Trophoblast cell (in vitro differentiated cells and primary cell): ENCODE data around the gene SDHC.

ENCODE experiments used
- DNase-seq, 2 donors: peaks; one replicate each; pipeline ENCODE4 v3.0.0-alpha.2; 2016
- H2AFZ ChIP-seq: 2 replicates; pipeline ENCODE4 v1.6.1; 2013; ENCODE audit warnings: low read length, moderate library complexity, mild to moderate bottlenecking; ENCODE audit not compliant: insufficient read depth, poor library complexity
- H2AK5ac ChIP-seq: 2 replicates; pipeline ENCODE4 v1.6.1; 2013; ENCODE audit warnings: mild to moderate bottlenecking, low read length
- H2BK120ac ChIP-seq: 2 replicates; pipeline ENCODE4 v1.6.1; 2013; ENCODE audit warnings: low read length, mild to moderate bottlenecking, moderate library complexity; ENCODE audit not compliant: insufficient read depth, poor library complexity
- H2BK12ac ChIP-seq: 2 replicates; pipeline ENCODE4 v1.6.1; 2013; ENCODE audit warnings: mild to moderate bottlenecking, low read length, moderate library complexity
- H2BK5ac ChIP-seq: 2 replicates; pipeline ENCODE4 v1.6.1; 2013; ENCODE audit warnings: low read length, low read depth, moderate library complexity, mild to moderate bottlenecking; ENCODE audit not compliant: poor library complexity
- H3K14ac ChIP-seq: 2 replicates; pipeline ENCODE4 v1.6.1; 2013; ENCODE audit warnings: mild to moderate bottlenecking, low read length
- H3K18ac ChIP-seq: 2 replicates; pipeline ENCODE4 v1.6.1; 2013; ENCODE audit warnings: mild to moderate bottlenecking, low read length
- H3K23ac ChIP-seq: 2 replicates; pipeline ENCODE4 v1.6.1; 2013; ENCODE audit warnings: low read length
- H3K27ac ChIP-seq: 2 replicates; pipeline ENCODE4 v1.5.1; 2013; ENCODE audit warnings: low read depth, mild to moderate bottlenecking, inconsistent platforms, low read length, moderate library complexity
- H3K27me3 ChIP-seq: 2 replicates; pipeline ENCODE4 v1.6.1; 2013; ENCODE audit warnings: inconsistent platforms, mild to moderate bottlenecking, low read length, moderate library complexity; ENCODE audit not compliant: insufficient read depth
- H3K36me3 ChIP-seq, 2 experiments: 1 replicate in 1 of 2; 2 replicates in 1 of 2; pipeline ENCODE4 v1.6.1; 2013; ENCODE audit warnings: low read length in 2 of 2, mild to moderate bottlenecking in 2 of 2, moderate library complexity in 1 of 2; ENCODE audit not compliant: insufficient read depth in 2 of 2, control insufficient read depth in 1 of 2
- H3K4ac ChIP-seq: 2 replicates; pipeline ENCODE4 v1.6.1; 2013; ENCODE audit warnings: low read depth, mild to moderate bottlenecking, low read length, moderate library complexity
- H3K4me1 ChIP-seq, 2 experiments: 1 replicate in 1 of 2; 2 replicates in 1 of 2; pipeline ENCODE4 v1.6.1; 2013; ENCODE audit warnings: low read length in 2 of 2, mild to moderate bottlenecking in 2 of 2, moderate library complexity in 1 of 2; ENCODE audit not compliant: insufficient read depth in 2 of 2, control insufficient read depth in 1 of 2
- H3K4me2 ChIP-seq: 2 replicates; pipeline ENCODE4 v1.6.1; 2013; ENCODE audit warnings: inconsistent platforms, mild to moderate bottlenecking, low read length, moderate library complexity
- H3K4me3 ChIP-seq: 2 replicates; pipeline ENCODE4 v1.5.1; 2013; ENCODE audit warnings: mild to moderate bottlenecking, low read depth, low read length, inconsistent platforms
- H3K79me1 ChIP-seq: one replicate; pipeline ENCODE4 v1.6.1; 2013; ENCODE audit warnings: low read length
- H3K79me2 ChIP-seq: 2 replicates; pipeline ENCODE4 v1.6.1; 2013; ENCODE audit warnings: low read length, mild to moderate bottlenecking; ENCODE audit not compliant: control insufficient read depth, insufficient read depth, poor library complexity
- H3K9ac ChIP-seq: 2 replicates; pipeline ENCODE4 v1.6.1; 2013; ENCODE audit warnings: mild to moderate bottlenecking, low read length
- H3K9me3 ChIP-seq: 2 replicates; pipeline ENCODE4 v1.6.1; 2013; ENCODE audit warnings: low read depth, mild to moderate bottlenecking, control low read depth, inconsistent platforms, low read length; ENCODE audit not compliant: insufficient read depth
- H4K12ac ChIP-seq: 2 replicates; pipeline ENCODE4 v1.6.1; 2013; ENCODE audit warnings: low read depth, mild to moderate bottlenecking, low read length, moderate library complexity
- H4K8ac ChIP-seq: 2 replicates; pipeline ENCODE4 v1.6.1; 2013; ENCODE audit warnings: low read depth, mild to moderate bottlenecking, low read length, moderate library complexity
- H4K91ac ChIP-seq: one replicate; pipeline ENCODE4 v1.6.1; 2013; ENCODE audit warnings: low read depth, mild to moderate bottlenecking, low read length, moderate library complexity
- WGBS: extraction: QIAGEN DNeasy Blood & Tissue Kit; methylation state at CpG from one replicate; pipeline ENCODE4 v1.1.7; 2013; ENCODE audit warnings: missing lambda C conversion rate; ENCODE audit not compliant: insufficient read length, insufficient coverage; ENCODE audit errors: extremely low coverage; 5-methylcytosine and 5-hydroxymethylcytosine counted together

SDHC gene

DNA sequence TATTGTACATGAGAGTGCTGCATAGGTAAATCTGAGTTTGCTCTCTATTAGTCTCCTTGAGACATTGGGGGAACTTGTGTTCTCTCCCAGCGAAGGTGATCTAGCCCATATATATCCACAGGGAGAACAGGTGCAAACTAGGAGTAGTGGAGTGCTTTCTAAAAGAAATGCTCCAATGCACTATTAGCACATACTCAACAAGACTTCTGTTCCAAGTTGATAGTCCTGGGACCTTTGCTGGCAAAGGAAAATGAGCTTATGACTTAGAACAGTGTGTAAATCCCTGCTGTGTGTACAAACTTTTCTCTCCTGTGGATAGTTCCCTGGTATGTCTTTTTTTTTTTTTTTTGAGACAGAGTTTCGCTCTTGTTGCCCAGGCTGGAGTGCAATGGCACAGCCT is 28.0 kb downstream of the SDHC start:
- Histone ChIP-seq H3K4me2 (no peak overlapping the region), H3K27me3 (no peaks in the 10 kb centered on the region), H4K12ac (no peak overlapping the region), H3K4me1 (no peaks in the 10 kb centered on the region), H3K79me1 (no peaks in the 10 kb centered on the region), H3K4me3 (no peak overlapping the region), H3K27ac (no peak overlapping the region), H2AFZ (no peak overlapping the region), H4K91ac (no peak overlapping the region), H3K14ac (no peak overlapping the region), H3K9me3 (no peaks in the 10 kb centered on the region), H2BK12ac (no peak overlapping the region), H4K8ac (no peak overlapping the region), H2AK5ac (no peak overlapping the region), H3K9ac (no peak overlapping the region), H3K23ac (no peak overlapping the region), H3K18ac (no peak overlapping the region), H2BK120ac (no peak overlapping the region), H3K4ac (no peak overlapping the region), H3K36me3 (peaks cover 19 to 23% of the 10 kb centered on the region in 2 experiments), H3K79me2 (no peaks in the 10 kb centered on the region), H2BK5ac (no peak overlapping the region)
- WGBS = no CpG with 5 or more reads among the region's 2 CpGs
- no peak for DNase-seq

DNA sequence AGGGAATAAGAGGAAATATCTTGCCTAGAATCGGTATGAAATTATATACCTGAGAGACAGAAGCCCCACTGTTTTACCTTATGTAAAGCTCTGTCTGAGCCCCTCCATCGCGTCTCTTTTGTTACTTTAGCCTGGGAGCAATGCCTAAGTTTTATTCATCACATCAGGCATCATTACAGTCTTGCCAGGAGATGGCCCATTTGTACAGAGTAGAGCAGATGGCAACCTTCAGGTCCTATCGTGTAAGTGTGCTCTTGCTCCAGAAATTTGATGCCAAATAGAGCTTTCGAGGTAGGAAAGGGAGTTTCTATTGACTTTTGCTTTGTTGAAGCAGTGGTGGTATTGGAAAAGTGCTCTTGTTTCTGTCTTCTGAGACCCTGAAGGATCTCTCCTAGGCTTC is 28.6 kb downstream of the SDHC start:
- no peak overlapping the region for H3K9ac ChIP-seq
- no peak overlapping the region for H4K91ac ChIP-seq
- no CpG with 5 or more reads among the region's 5 CpGs for WGBS
- H4K12ac ChIP-seq = no peak overlapping the region
- H2AK5ac ChIP-seq = no peak overlapping the region
- no peak overlapping the region for H4K8ac ChIP-seq
- no peak overlapping the region for H3K4me2 ChIP-seq
- H3K27me3 ChIP-seq = no peaks in the 10 kb centered on the region
- H3K4ac ChIP-seq = no peak overlapping the region
- peaks cover 20 to 21% of the 10 kb centered on the region in 2 experiments for H3K36me3 ChIP-seq
- no peak overlapping the region for H3K18ac ChIP-seq
- no peak overlapping the region for H3K14ac ChIP-seq
- H2BK5ac ChIP-seq = no peak overlapping the region
- no peak overlapping the region for H3K4me3 ChIP-seq
- H3K79me2 ChIP-seq = no peaks in the 10 kb centered on the region
- no peak overlapping the region for H2BK120ac ChIP-seq
- H3K9me3 ChIP-seq = no peaks in the 10 kb centered on the region
- no peak overlapping the region for H3K23ac ChIP-seq
- H2AFZ ChIP-seq = no peak overlapping the region
- H2BK12ac ChIP-seq = no peak overlapping the region
- H3K4me1 ChIP-seq = no peaks in the 10 kb centered on the region
- no peaks in the 10 kb centered on the region for H3K79me1 ChIP-seq
- no peak for DNase-seq
- no peak overlapping the region for H3K27ac ChIP-seq

DNA sequence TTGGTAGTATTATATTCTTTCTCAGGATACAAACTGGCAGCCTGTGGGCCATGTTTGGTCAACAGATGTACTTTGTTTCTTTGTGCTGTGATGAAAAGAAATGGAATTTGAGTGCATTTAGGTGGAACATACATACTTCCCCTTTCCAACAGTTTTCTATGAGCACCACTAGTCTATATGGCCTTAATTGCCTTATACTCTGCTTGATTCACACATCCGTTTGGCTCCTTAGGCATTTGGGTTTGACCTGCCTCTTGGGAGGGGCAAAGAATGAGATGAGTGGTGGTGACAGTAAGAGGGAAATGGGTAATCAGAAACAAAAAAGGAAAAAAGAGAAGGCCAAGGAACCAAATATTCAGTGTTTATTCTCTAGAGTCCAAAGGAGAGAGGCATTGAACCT is 36.5 kb downstream of the SDHC start:
- no peak overlapping the region for H3K18ac ChIP-seq

GRCh38 chr1:161351482-161351881 is 37.3 kb downstream of the SDHC start:
- no peak for DNase-seq
- Histone ChIP-seq H3K18ac (no peak overlapping the region), H3K4me3 (no peak overlapping the region), H3K27me3 (no peaks in the 10 kb centered on the region), H3K4ac (no peak overlapping the region), H2BK12ac (no peak overlapping the region), H3K4me2 (no peak overlapping the region), H3K36me3 (peaks cover 6 to 9% of the 10 kb centered on the region in 2 experiments), H3K79me1 (no peaks in the 10 kb centered on the region), H4K91ac (no peak overlapping the region), H3K9me3 (no peaks in the 10 kb centered on the region), H3K27ac (no peak overlapping the region), H3K14ac (no peak overlapping the region), H2BK5ac (no peak overlapping the region), H2AK5ac (no peak overlapping the region), H3K23ac (no peak overlapping the region), H3K4me1 (no peaks in the 10 kb centered on the region), H4K12ac (no peak overlapping the region), H2BK120ac (no peak overlapping the region), H3K9ac (no peak overlapping the region), H2AFZ (no peak overlapping the region), H4K8ac (no peak overlapping the region), H3K79me2 (no peaks in the 10 kb centered on the region)
- no CpG with 5 or more reads among the region's 1 CpG for WGBS

More for the DNA sequence above, 36.5 kb downstream of the SDHC start:
- no peak overlapping the region for H4K8ac ChIP-seq
- H3K14ac ChIP-seq = no peak overlapping the region
- H3K9ac ChIP-seq = no peak overlapping the region
- no peak overlapping the region for H2BK5ac ChIP-seq
- H2BK120ac ChIP-seq = no peak overlapping the region
- no peak overlapping the region for H2AK5ac ChIP-seq
- no peak overlapping the region for H3K4me2 ChIP-seq
- H3K79me1 ChIP-seq = no peaks in the 10 kb centered on the region
- H3K79me2 ChIP-seq = no peaks in the 10 kb centered on the region
- no peak overlapping the region for H3K27ac ChIP-seq
- no peak overlapping the region for H2AFZ ChIP-seq
- no peaks in the 10 kb centered on the region for H3K27me3 ChIP-seq
- no peaks in the 10 kb centered on the region for H3K4me1 ChIP-seq
- no peaks in the 10 kb centered on the region for H3K9me3 ChIP-seq
- H4K91ac ChIP-seq = no peak overlapping the region
- no peak overlapping the region for H4K12ac ChIP-seq
- WGBS = no CpG with 5 or more reads among the region's 1 CpG
- no peak overlapping the region for H3K4me3 ChIP-seq
- H3K4ac ChIP-seq = no peak overlapping the region
- H3K23ac ChIP-seq = no peak overlapping the region
- H2BK12ac ChIP-seq = no peak overlapping the region
- H3K36me3 ChIP-seq = peaks cover 6 to 9% of the 10 kb centered on the region in 2 experiments
- no peak for DNase-seq
